Neural cell (in vitro differentiated cells): ENCODE results near the gene DPF1. TPM values are rescaled to one million over a fixed set of nuclear protein-coding genes. Genes with fewer than 3 reads are reported as not detected.

ENCODE experiments used
- H2AFZ ChIP-seq: fragments of 200-600, 300-800 bp; sonication (generic), shearing (Covaris generic); 2 replicates; pipeline ENCODE4 v1.6.0; 2014; ENCODE audit warnings: low read depth, mild to moderate bottlenecking, antibody characterized with exemption, low read length, moderate library complexity
- H3F3A ChIP-seq: fragments of 200-600 bp; shearing (Covaris generic); 2 replicates; pipeline ENCODE4 v1.6.1; 2016; ENCODE audit warnings: mild to moderate bottlenecking, moderate library complexity, mixed read lengths, antibody characterized with exemption, low read length; ENCODE audit not compliant: insufficient read depth, poor library complexity, severe bottlenecking
- H3K27ac ChIP-seq: fragments of 200-600, 300-800 bp; sonication (generic), shearing (Covaris generic); 2 replicates; pipeline ENCODE4 v1.5.1; 2014; ENCODE audit warnings: mild to moderate bottlenecking, low read length, moderate library complexity
- H3K27me3 ChIP-seq: fragments of 300-800, 200-600 bp; sonication (generic), shearing (Covaris generic); 2 replicates; pipeline ENCODE4 v1.6.0; 2014; ENCODE audit warnings: mild to moderate bottlenecking, low read depth, low read length, moderate library complexity; ENCODE audit not compliant: insufficient read depth
- H3K36me3 ChIP-seq: fragments of 300-800, 200-600 bp; sonication (generic), shearing (Covaris generic); 2 replicates; pipeline ENCODE4 v1.5.1; 2014; ENCODE audit warnings: mild to moderate bottlenecking, antibody characterized with exemption, low read length, moderate library complexity; ENCODE audit not compliant: insufficient read depth
- H3K4me2 ChIP-seq: fragments of 300-800, 200-600 bp; sonication (generic), shearing (Covaris generic); 2 replicates; pipeline ENCODE4 v1.6.0; 2014; ENCODE audit warnings: mild to moderate bottlenecking, low read length
- H3K4me3 ChIP-seq: fragments of 300-800, 200-600 bp; sonication (generic), shearing (Covaris generic); 2 replicates; pipeline ENCODE4 v1.5.1; 2014; ENCODE audit warnings: mild to moderate bottlenecking, low read length, moderate library complexity
- H3K79me2 ChIP-seq: fragments of 200-600 bp; shearing (Covaris generic); replicated peaks from 2 replicates; pipeline ENCODE4 v1.6.0; 2014; ENCODE audit warnings: mild to moderate bottlenecking, low read length, moderate library complexity; ENCODE audit not compliant: insufficient read depth
- H3K9ac ChIP-seq: fragments of 300-800, 200-600 bp; sonication (generic), shearing (Covaris generic); 2 replicates; pipeline ENCODE4 v1.6.1; 2016; ENCODE audit warnings: mild to moderate bottlenecking, low read length, mixed read lengths
- H3K9me2 ChIP-seq: fragments of 200-600 bp; shearing (Covaris generic); 2 replicates; pipeline ENCODE4 v1.6.1; 2016; ENCODE audit warnings: mild to moderate bottlenecking, low read length, mixed read lengths; ENCODE audit not compliant: insufficient read depth
- H3K9me3 ChIP-seq: fragments of 200-600, 300-800 bp; sonication (generic), shearing (Covaris generic); 2 replicates; pipeline ENCODE4 v1.6.1; 2016; ENCODE audit warnings: mild to moderate bottlenecking, mixed run types, low read length, moderate library complexity, mixed read lengths
- H4K20me1 ChIP-seq: fragments of 200-600 bp; shearing (Covaris generic); 2 replicates; pipeline ENCODE4 v1.6.1; 2016; ENCODE audit warnings: mild to moderate bottlenecking, mixed run types; ENCODE audit not compliant: insufficient read depth
- EP300 ChIP-seq: fragments of 450-650 bp; conservative IDR thresholded peaks from 2 replicates; pipeline ENCODE4 v1.6.1; 2014; ENCODE audit warnings: antibody characterized with exemption, mild to moderate bottlenecking, moderate library complexity; ENCODE audit not compliant: poor library complexity, severe bottlenecking
- EZH2 ChIP-seq: fragments of 200-600, 300-800 bp; shearing (Covaris generic), sonication (generic); IDR thresholded peaks from 2 replicates; pipeline ENCODE4 v1.6.1; 2014; ENCODE audit warnings: antibody characterized with exemption, low read length, borderline replicate concordance, mild to moderate bottlenecking; ENCODE audit not compliant: insufficient read depth, poor library complexity, severe bottlenecking
- MXI1 ChIP-seq: fragments of 450-650 bp; conservative IDR thresholded peaks from 2 replicates; pipeline ENCODE4 v1.6.1; 2014; ENCODE audit warnings: antibody characterized with exemption, mild to moderate bottlenecking; ENCODE audit not compliant: poor library complexity, severe bottlenecking
- POLR2AphosphoS5 ChIP-seq: IDR thresholded peaks from 2 replicates; pipeline ENCODE4 v1.6.1; 2012
- RAD21 ChIP-seq: fragments of 450-650 bp; conservative IDR thresholded peaks from 2 replicates; pipeline ENCODE4 v1.6.1; 2014; ENCODE audit warnings: antibody characterized with exemption, mild to moderate bottlenecking, moderate library complexity
- SMC3 ChIP-seq: fragments of 450-650 bp; conservative IDR thresholded peaks from 2 replicates; pipeline ENCODE4 v1.6.1; 2014; ENCODE audit warnings: antibody characterized with exemption, mild to moderate bottlenecking, moderate library complexity; ENCODE audit not compliant: poor library complexity
- TAF1 ChIP-seq: IDR thresholded peaks from 2 replicates; pipeline ENCODE4 v1.6.1; 2012; ENCODE audit warnings: low read depth
- polyA plus RNA-seq: library from polyadenylated mRNA; depleted of rRNA; stranded (reverse); fragments of >200 nt; gene quantifications from 2 replicates; pipeline ENCODE4 v1.2.3, GENCODE V29; 2014
- TF ChIP-seq, protein P1 (sequence below): fragments of 450-650 bp; IDR thresholded peaks from 2 replicates; pipeline ENCODE4 v1.5.1; 2014; ENCODE audit warnings: antibody characterized with exemption, mild to moderate bottlenecking, moderate library complexity; ENCODE audit not compliant: poor library complexity, severe bottlenecking
- TF ChIP-seq, protein P2 (sequence below): IDR thresholded peaks from 2 replicates; pipeline ENCODE4 v1.6.1; 2012; ENCODE audit warnings: borderline replicate concordance

Gene DPF1
- polyA plus RNA-seq, 1 donor from 2014 or later = 118 TPM

DNA sequence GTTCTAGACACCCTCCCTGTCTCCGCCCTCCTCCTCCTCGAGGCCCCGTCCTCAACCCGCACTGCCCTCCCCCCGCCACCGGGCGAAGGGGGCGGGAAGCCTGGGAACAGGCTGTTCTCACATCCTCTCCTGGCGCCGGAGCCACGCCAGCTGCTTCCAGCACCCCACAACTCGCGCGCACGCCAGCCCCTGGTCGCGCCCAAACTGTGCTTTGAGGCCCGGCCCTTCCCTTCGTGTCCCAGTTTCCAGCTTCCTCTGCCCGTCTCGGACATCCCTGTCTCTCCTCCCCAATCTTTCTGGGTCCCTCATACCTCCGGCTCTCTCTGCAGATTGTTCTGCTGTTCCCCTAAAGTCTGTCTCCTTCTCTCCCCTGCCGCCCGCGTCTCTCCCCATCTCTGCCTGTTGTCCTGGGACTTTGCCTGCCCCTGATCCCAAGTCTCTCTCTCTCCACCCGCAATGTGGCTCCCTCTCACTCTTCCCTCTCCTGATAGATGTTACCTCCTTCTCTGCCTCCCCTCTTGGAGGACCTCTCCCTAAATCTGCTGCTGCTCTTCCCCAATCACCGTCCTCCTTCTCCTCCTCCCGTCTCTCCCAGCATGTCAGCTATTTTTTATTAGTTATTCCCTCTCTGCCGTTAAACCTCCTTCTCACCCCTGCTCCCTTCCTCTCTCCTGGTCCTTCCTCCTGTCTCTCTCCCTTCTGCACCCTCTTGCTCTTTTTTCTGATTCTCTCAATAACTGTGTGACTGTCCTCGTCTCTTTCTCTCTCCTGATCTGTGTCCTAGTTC, 14.2 kb downstream of the DPF1 start:
- H3K4me3 ChIP-seq = peak overlapping the region; percentile 65
- no peaks in the 10 kb centered on the region for H3F3A ChIP-seq
- H3K36me3 ChIP-seq = no peaks in the 10 kb centered on the region
- no peaks in the 10 kb centered on the region for H3K9me2 ChIP-seq
- peak overlapping the region; percentile 79 for H3K4me2 ChIP-seq
- no peaks in the 10 kb centered on the region for H3K27me3 ChIP-seq
- no peaks in the 10 kb centered on the region for H4K20me1 ChIP-seq
- H2AFZ ChIP-seq = peak overlapping the region; percentile 34
- TF ChIP-seq EP300 = no peak
- peak; percentile 62 for TF ChIP-seq POLR2AphosphoS5
- peak; percentile 37 for TF ChIP-seq TAF1
- TF ChIP-seq, protein P1, sequence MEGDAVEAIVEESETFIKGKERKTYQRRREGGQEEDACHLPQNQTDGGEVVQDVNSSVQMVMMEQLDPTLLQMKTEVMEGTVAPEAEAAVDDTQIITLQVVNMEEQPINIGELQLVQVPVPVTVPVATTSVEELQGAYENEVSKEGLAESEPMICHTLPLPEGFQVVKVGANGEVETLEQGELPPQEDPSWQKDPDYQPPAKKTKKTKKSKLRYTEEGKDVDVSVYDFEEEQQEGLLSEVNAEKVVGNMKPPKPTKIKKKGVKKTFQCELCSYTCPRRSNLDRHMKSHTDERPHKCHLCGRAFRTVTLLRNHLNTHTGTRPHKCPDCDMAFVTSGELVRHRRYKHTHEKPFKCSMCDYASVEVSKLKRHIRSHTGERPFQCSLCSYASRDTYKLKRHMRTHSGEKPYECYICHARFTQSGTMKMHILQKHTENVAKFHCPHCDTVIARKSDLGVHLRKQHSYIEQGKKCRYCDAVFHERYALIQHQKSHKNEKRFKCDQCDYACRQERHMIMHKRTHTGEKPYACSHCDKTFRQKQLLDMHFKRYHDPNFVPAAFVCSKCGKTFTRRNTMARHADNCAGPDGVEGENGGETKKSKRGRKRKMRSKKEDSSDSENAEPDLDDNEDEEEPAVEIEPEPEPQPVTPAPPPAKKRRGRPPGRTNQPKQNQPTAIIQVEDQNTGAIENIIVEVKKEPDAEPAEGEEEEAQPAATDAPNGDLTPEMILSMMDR = no peak
- TF ChIP-seq MXI1 = no peak
- TF ChIP-seq SMC3 = no peak
- no peak for TF ChIP-seq EZH2
- TF ChIP-seq RAD21 = no peak
- TF ChIP-seq, protein P2, sequence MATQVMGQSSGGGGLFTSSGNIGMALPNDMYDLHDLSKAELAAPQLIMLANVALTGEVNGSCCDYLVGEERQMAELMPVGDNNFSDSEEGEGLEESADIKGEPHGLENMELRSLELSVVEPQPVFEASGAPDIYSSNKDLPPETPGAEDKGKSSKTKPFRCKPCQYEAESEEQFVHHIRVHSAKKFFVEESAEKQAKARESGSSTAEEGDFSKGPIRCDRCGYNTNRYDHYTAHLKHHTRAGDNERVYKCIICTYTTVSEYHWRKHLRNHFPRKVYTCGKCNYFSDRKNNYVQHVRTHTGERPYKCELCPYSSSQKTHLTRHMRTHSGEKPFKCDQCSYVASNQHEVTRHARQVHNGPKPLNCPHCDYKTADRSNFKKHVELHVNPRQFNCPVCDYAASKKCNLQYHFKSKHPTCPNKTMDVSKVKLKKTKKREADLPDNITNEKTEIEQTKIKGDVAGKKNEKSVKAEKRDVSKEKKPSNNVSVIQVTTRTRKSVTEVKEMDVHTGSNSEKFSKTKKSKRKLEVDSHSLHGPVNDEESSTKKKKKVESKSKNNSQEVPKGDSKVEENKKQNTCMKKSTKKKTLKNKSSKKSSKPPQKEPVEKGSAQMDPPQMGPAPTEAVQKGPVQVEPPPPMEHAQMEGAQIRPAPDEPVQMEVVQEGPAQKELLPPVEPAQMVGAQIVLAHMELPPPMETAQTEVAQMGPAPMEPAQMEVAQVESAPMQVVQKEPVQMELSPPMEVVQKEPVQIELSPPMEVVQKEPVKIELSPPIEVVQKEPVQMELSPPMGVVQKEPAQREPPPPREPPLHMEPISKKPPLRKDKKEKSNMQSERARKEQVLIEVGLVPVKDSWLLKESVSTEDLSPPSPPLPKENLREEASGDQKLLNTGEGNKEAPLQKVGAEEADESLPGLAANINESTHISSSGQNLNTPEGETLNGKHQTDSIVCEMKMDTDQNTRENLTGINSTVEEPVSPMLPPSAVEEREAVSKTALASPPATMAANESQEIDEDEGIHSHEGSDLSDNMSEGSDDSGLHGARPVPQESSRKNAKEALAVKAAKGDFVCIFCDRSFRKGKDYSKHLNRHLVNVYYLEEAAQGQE = no peak
- no peaks in the 10 kb centered on the region for H3K9me3 ChIP-seq
- H3K27ac ChIP-seq = peak overlapping the region; percentile 98
- no peaks in the 10 kb centered on the region for H3K79me2 ChIP-seq
- peak overlapping the region; percentile 79 for H3K9ac ChIP-seq

DNA sequence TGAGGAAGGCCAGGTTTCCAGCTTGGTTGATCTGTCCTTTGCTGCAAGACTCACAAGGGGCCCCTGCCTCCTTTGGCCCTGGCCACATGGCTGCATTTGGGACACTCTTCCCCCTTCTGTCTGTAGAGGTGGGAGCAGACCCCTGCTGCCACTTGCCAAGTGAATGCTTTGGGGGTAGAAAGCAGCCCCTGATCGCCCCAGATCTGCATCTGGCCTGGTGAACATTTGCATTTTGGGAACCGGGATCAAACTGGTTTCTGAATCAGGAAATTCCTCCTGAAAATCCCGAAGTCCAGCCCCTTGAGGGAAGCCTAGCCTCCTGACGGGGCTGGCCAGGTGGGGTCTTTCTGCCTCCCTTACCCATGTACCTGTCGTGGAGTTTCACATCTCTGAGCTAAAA, 14.9 kb downstream of the DPF1 start:
- Histone ChIP-seq H3K4me2 (peak overlapping the region; percentile 79), H3K9me2 (no peaks in the 10 kb centered on the region), H3K9me3 (no peaks in the 10 kb centered on the region), H3K27ac (peak overlapping the region; percentile 98), H3K4me3 (peak overlapping the region; percentile 65), H4K20me1 (no peaks in the 10 kb centered on the region), H3F3A (no peaks in the 10 kb centered on the region), H2AFZ (no peak overlapping the region), H3K27me3 (no peaks in the 10 kb centered on the region), H3K36me3 (no peaks in the 10 kb centered on the region), H3K9ac (peak overlapping the region; percentile 79), H3K79me2 (no peaks in the 10 kb centered on the region)
- TF ChIP-seq RAD21 (no peak), SMC3 (no peak), EZH2 (no peak), MXI1 (no peak), TAF1 (no peak), EP300 (no peak), POLR2AphosphoS5 (no peak)
- TF ChIP-seq, protein P1 = no peak
- TF ChIP-seq, protein P2 = no peak
